GM19238 (cell line): ENCODE data around the gene VPS13D.
"Not testable (repeated sequence)": the region's sequence is repeated elsewhere in the genome, so short reads cannot be mapped to it uniquely, and the experiment has no call there.

Experiments used
- DNase-seq: peaks from one replicate; pipeline ENCODE4 v3.0.0; 2011; ENCODE audit warnings: low spot score; ENCODE audit not compliant: insufficient read length

VPS13D gene

DNA sequence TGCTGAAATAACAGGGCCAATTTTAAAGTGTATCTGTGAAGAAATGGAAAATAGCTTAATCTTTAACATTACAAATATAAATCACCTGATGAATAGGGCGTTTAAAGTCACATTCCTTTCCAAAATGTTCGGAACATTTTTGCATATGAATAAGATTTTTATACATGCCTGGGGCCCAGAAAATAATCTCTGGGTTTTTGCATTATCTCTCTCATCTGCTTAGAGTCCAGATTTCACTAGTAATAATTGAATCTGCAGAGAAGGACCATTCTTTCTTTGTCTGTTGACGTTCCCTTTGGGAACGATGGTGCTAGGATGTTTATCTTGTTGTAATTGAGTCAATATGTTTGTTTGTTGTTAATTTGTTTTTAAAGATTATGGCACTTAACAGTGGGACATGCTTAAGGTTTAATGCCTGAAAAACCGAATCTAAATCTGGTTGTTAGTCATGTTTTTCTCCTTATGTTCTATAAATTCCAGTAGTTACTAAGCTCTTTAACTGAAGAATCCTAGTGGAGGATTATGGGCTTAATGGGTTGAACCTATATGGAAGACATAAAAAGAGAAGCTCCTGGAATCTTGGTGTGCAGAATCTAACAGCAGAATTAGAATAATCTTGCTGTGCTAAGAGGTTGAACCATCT, 140.6 kb downstream of the VPS13D start:
- no peak for DNase-seq

DNA sequence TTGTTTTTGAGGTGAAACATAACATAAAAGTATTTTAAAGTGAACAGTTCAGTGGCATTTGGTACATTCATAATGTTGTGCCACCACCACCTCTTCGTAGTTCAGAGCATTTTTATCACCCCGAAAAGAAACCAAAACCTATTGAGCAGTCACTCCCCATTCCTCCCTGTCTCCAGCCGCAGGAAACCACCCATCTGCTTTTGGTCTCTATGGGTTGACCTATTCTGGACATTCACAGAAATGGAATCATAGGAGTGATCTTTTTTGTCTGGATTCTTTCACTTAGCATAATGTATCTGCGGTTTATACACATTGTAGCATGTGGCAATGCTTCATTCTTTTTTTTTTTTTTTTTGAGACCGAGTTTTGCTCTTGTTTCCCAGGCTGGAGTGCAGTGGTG, 141.2 kb downstream of the VPS13D start:
- no peak for DNase-seq

DNA sequence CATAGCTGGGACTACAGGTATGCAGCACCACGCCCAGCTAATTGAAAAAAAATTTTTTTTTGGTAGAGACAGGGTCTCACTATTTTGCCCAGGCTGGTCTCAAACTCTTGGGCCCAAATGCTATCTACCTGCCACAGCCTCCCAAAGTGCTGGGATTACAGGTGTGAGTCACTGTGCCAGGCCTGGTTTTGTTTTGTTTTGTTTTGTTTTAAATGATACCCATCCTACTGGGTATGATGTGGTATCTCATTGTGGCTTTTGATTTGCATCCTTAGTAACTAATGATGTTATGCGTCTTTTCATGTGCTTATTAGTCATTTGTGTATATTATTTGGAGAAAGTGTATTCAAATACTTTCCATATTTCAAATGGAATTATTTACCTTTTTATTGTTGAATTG, 142.3 kb downstream of the VPS13D start:
- no peak for DNase-seq

DNA sequence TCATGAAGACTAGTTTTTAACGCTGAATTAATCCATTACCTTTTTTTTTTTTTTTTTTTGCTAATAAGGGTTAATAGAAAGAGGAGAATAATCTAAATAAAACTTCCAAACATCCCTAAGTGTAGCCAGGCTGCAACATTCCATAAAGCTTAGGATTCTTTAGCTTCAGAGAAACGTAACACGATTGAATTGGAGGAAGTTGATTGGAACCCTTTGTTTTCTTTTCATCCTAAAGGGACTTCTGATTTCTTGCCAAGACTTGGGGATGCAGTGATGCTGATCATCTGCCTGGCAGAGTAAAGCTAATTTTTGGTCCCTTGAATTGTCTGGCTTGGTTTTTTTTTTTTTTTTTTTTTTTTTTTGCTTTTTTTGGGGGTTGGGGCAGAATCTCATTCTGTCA, 142.9 kb downstream of the VPS13D start:
- DNase-seq = no peak

DNA sequence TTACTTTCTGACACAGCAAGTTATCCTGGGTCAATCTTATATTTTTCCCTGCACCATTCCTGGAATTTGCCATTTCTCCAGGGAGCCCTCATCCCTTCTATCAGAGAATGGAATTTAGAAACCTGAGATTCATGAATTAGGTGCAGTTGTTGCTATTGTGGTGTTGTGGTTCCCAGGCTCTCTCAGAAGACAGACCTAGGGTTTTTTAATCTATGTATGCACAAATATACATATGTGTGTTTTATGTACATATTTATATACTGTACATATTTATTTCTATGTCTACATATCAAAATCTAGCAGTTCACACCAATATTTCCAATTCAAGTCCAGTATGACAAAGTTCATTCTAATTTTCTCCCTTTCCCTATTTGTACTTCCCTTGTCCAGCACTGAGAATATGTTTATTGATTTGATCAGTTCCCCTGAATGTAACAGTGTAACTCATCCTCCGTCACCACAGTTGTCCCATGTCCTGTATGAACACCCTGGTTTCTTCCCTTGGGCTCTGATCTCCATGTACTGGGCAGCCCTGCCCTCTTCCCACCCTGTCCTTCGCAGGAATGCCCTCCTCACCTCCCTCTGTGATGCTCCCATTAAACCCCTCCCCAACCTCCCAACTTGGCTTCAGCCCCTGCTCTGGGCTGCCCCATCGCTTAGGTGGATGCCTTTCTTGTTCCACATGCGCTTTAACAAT, 145.5 kb downstream of the VPS13D start:
- DNase-seq = no peak

DNA sequence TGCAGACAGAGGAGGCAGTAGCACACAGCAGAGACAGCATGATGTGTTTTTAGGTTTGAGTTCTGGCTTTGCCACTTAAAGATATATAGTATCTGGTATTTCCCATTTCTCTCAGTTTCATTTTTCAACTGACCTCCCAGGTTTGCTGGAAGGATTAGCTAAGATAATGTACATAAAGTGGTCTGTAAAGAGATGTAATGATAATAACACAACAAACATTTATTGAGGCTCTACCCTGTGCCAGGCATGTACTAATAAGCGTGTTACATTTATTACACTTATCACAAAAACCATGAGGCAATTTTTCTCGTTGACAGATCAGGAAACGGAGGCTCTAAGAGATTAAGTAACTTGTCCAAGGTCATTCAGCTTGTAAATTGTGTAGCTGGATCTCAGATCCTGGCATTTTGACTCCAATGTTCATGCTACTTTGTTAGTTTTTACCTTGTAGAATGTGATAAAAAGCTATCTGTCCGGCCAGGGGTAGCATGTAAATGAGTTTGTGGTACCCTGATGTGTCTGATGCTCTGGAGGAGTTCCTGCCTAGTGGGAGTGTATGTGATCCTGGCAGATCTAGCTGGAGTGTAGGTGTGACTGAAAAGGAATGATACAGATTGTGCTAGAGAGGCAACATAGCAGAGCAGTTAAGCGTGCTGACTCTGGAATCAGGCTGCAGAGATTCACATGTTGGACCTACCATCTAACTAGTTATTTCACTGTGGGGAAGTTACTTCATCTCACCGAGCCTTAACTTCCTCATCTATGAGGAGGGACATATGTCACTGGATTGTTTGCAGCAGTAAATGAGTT, 146.6 kb downstream of the VPS13D start:
- no peak for DNase-seq

DNA sequence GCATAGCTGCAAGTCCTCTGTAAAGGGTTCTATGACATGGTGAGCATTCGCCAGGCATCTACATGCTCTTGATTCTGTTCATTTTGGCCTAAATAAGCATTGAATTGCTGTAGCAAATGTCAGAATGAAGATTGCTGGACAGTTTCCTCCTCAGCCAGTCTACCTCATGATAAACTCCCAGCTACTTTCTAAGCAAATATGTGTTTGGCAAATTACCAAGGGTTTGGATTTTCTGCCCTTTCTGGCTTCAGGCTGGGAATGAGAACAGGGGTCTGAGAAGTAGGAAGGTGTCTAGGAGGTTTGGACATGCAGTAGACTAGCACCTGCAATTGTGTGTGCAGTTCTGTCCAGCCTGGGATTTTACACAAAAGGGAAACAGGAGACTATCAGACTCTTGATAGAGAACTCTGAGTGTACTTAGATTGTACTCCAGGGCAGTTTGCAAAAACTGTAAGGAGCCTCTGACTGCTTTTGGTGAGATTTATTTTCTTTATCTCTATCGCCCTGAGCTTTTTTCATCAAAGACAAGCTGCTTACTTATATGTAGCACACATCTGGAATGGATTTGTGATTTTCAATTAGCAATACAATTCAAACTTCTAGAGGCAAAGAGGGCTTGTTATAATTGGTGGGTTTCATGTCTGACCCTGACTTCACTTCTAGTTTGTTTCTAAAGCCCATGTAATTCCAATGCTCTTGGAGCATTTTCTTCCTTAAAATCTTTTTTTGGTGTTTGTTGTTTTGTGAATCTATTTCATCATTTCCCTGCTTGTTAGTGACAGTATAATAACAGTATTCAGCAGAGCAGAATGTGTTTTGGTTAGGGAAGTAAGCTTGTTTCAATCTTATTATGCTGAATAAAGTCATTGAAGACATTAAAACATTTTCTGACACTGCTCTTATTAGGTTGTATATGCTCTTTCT, 150.8 kb downstream of the VPS13D start:
- no peak for DNase-seq

DNA sequence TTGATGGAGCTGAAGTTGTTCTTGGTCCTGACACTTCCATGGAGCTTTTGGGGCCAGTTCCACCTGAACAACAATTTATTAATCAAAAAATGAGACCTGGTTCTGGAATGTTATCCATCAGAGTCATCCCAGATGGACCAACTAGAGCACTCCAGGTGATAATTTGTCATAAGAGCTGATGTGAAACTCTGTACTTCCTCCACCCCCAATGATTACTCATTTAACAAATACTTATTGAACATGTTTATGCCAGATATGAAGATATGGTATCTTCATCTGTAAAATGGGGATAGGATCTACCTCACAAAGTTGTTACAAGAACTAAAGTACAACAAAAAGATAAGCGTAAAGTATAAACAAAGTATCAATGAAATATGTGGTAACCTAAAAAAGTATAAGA, 153.2 kb downstream of the VPS13D start:
- DNase-seq = no peak

DNA sequence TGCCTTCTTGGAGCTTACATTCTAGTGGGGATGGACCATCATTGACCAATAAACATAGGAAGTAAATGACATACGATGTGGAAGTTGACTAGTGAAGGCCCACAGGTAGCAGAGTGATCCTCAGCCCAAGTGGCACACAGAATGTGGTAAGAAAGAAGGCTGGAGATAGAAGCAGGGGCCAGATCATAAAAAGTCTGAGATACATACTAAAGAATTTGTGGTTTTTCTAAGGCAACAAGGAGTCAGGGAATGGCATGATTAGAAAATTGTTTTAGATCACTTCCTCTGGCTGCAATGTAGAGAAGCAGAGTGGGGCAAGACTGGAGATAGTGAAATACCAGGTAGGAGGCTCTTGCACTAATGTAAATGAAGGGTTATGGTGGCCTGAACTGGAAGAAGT, 154.0 kb downstream of the VPS13D start:
- DNase-seq = no peak

DNA sequence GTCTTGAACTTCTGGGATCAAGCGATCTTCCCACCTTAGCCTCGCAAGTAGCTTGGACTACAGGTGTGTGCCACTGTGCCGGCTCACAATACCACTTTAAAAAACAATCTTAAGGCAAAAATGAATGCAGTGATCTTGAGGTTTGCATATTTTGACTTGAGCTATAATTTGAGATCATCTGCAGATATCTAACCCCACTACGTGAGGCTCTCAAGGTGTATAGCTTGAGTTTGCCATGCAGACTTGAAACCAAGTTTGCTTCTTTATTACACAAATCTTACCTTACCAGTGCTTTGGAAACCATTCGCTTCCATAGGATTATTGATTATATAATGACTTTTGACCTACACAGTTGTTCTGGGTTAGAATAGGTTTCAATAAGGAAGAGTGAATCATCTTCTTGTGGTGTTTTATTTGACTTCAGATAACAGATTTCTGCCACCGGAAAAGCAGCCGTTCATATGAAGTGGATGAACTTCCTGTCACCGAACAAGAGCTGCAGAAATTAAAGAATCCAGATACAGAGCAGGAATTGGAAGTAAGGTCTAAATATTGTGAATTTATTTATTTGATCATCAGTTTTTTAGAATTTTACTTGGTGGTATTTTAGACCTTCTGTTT, 155.1 kb downstream of the VPS13D start:
- no peak for DNase-seq

DNA sequence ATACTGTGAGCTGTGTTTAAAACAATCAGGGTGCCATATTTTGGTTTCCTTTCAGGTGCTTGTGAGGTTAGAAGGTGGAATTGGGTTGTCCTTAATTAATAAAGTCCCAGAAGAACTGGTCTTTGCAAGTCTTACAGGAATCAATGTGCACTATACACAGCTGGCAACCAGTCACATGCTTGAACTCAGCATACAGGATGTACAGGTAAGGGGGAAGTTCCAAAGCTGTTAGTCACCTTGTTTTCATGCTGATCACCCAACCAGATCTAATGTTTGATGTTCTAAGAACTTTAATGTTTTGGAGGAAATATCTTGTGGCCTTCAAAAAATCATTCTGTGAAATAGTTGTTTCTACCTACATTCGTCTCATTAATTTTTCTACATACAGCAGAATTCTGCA, 156.3 kb downstream of the VPS13D start:
- no peak for DNase-seq

DNA sequence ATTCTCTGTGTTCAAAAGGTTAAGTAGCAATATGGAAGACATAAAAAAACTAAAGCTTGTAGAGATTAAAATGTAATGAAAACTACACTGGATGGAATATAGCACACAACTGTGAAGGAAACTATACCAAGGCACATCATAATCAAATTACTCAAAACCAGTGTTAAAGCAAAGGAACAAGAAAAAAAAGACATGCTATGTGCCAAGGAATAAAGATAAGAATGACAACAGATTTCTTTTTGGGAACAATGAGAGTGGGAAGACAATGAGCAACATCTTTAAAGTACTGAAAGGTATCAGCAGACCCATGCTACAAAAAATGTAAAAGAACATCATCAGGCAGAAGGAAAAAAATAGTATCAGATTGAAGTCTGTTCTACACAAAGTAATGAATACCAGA, 157.8 kb downstream of the VPS13D start:
- DNase-seq = no peak

DNA sequence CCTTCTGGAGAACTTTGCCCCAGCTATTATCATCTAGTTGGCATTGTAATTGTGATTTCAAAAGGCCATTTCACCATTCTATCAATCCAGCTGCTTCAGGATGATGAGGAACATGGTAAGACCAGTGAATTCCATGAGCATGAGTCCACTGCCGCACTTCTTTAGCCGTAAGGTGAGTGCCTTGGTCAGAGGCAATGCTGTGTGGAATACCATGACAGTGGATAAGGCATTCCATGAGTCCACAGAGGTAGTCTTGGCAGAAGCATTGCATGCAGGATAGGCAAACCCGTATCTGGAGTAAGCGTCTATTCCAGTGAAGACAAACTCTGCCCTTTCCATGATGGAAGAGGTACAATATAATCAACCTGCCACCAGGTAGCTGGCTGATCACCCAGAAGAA, 160.5 kb downstream of the VPS13D start:
- not testable (repeated sequence) for DNase-seq

DNA sequence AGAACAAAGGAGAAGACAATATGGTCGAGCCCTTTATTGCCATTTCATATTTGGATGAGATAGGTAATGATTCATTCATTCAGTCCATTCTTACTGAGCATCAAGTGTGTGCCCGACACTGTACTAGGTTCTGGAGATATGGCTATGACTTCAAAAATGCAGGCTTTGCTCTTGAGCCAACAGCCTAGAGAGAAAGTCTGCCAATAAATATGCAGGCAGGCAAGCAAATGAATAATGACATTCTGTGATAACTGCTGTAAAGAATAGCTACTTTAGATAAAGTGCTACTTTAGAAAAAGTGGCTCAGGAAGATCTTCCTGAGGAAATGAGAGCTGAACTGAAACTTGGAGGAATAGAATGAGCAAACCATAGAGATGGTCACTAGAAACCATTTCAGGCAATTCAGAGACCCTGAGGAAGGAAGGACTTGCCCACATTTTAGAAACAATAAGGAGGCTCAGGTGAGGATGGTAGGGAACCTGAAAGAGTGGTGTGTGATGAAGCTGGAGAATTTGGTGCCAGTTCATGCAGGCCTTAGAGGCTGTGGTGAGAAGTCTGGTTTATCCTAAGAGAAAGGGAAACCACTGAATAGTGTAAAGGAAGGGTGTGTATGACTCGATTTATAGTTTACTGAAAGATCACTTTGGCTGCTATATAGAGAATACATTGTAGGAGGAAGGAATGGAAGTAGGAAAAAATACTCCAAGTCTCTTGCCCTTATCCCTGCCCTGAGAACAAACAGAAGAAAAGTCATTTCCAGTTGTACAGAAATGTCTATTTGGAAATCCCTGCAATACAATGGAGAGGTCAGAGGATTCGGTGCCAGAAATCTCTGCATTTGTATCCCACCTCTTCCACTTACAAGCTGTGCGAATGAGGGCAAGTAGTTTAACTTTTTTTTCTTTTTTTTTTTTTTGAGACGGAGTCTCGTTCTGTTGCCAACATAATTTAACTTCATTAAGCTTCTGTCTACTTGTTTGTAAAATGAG, 167.9 kb downstream of the VPS13D start:
- DNase-seq = no peak

DNA sequence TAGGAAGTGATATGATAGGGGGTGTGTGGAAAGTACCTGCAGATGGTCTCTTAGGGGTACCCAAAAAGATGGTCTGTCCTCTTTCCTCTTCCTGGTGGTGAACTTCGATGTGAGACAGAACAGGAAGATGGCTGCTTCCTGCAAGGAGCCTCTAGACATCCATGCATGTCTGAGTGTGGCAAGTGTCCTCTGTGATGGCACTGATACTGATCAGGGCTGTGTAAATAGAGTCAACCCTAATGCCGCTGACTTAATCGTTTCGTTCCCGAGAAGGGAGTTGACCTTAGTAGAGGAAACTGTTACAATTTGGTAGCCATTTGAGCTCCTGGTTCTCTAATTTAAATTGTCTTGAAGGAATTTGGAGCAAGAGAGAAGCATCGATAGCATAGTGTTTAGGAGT, 168.6 kb downstream of the VPS13D start:
- DNase-seq = no peak

DNA sequence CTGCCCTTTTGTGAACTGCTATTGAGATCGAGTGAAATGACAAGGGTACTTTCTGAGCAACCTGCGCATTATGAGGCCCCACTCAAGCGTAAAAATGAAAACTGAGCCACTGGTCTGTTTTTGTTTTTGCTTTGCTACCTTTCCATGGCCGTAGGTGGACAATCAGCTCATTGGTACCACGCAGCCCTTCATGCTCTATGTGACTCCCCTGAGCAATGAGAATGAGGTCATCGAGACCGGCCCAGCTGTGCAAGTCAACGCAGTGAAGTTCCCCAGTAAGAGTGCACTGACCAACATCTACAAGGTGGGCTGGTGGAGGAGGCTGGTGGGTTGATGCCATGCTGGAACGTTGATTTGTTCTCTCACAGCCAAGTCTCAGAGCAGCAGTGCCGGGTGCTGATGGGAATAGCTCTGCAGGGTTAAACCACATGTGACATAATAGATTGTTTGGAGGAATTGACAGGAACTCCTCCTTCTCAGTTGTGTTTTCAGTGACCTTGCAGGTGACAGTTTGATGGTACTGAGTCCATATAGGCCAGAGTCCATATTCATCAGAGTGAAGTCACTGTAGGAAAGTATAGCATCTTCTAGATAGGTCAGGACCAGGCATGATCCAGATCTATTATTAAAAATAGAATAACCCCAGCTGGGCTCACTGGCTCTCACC, 170.3 kb downstream of the VPS13D start:
- DNase-seq = no peak

DNA sequence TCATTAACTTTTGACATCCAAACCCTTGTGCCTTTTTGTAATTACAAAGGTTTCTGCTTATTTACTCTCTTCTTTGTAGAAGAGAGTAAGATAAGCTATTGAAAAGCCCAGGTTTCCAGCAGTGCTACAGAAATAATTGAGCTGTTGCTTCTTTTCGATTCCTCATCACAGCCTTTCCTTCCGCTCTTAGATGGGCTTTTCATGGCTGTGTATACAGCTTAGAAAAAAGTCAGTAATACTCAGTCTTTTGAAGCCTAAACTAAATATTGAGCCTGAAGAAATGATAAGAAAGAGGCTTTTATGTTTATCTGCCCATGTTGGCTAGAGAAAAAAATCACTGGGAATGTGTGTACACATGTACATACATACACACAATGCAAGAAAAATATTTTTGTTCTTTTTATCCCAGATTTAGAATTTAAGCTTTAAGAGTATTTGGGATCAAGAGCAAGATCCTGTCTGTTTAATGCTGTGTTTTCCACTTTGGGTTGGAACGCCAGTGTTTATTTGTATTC, 172.4 kb downstream of the VPS13D start:
- no peak for DNase-seq

DNA sequence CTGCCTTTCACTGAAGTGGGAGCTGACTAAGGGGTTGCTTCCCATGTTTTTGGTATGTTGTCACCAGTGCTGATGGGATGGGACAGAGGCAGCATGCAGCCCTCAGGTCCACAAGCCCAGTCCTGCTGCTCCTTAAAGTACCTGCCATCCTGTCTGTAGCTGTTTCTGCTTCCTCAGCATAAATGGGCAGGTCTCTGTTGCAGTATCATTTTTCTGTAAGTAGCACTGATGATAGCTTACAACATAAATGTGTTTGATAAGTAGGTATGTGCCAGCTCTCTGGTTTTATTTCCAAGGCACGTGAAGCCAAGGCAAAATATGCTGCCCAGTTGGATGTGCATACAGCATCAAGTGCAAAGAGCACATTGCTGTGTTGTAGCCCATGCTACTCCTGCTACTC, 173.0 kb downstream of the VPS13D start:
- DNase-seq = no peak

DNA sequence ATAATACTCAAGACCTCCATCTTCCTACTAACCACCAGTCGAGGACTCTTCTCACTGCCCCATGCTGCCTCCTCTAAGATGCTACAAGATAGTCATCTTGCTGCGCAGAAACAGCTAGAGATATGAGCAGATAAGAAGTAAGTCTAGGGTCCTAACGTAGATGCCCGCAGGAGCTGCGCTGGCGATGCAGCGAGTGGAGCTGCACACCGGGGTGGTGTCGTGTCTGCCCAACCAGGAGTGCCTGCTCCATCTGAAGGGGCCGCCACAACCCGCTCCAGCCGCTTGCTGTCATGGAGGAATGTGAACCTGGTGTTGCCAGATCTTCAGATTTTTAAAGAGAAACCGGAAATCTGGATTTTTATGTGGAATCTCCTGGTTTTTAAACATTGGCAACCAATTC, 175.1 kb downstream of the VPS13D start:
- no peak for DNase-seq
